Measurements from ENCODE around the gene CNIH4.

GRCh38 chr1:224381880-224382548 is 25.3 kb downstream of the CNIH4 start:
- TF ChIP-seq, protein P1, sequence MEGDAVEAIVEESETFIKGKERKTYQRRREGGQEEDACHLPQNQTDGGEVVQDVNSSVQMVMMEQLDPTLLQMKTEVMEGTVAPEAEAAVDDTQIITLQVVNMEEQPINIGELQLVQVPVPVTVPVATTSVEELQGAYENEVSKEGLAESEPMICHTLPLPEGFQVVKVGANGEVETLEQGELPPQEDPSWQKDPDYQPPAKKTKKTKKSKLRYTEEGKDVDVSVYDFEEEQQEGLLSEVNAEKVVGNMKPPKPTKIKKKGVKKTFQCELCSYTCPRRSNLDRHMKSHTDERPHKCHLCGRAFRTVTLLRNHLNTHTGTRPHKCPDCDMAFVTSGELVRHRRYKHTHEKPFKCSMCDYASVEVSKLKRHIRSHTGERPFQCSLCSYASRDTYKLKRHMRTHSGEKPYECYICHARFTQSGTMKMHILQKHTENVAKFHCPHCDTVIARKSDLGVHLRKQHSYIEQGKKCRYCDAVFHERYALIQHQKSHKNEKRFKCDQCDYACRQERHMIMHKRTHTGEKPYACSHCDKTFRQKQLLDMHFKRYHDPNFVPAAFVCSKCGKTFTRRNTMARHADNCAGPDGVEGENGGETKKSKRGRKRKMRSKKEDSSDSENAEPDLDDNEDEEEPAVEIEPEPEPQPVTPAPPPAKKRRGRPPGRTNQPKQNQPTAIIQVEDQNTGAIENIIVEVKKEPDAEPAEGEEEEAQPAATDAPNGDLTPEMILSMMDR (IDR thresholded peaks at IDR 0.05; ENCODE audit: low read length): no peak
- no peak for TF ChIP-seq EZH2phosphoT487 (IDR thresholded peaks at IDR 0.05; ENCODE audit: low read length)

Data from MM.1S (cell line).